ENCODE results near the gene BLTP3A.
"Not testable (repeated sequence)": the region's sequence is repeated elsewhere in the genome, so short reads cannot be mapped to it uniquely, and the experiment has no call there.

BLTP3A gene

DNA sequence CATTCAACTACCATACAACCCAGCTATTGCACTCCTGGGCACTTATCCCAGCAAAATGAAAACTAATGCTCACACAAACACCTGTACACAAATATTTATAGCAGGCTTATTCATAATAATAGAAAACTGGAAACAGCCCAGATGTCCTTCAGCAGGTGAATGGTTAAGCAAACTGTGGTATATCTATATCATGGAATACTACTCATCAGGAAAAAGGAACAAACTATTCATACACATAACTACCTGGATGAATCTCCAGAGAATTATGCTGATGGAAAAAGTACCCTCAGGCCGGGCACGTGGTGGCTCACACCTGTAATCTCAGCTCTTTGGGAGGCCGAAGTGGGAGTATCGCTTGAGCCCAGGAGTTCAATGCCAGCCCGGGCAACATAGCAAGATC is 3.8 kb upstream of the BLTP3A start:
- in situ Hi-C loops (cut with MboI; ENCODE audit: low sequenced_read_pairs): no loop called here

DNA sequence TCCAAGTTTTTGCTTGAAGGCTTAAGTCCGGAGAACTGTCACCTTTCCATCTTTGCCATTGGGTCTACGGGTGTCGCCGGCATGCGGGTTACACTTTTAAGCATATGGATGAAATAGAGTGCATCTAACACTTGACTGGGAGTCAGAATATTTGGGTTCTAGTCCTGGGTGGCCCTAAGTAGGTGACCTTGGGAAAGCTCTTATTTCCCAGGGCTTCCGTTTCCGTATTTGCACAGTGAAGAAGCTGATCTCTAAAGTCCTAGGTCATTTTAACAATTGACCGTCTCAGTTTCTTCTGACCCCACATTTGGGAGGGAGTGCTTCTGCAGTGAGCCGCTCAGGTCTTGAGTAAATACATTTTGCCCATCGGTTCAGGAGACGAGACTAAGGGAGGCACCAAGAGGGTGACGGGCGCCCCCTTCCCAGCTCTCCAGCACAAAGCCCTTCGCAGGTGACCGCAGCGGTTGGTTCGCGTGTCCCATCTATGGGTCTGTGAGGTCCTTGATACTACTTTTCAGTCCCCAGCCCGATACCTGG is 651 bp upstream of the BLTP3A start:
- in situ Hi-C loops (cut with MboI; ENCODE audit: low sequenced_read_pairs): no loop called here

DNA sequence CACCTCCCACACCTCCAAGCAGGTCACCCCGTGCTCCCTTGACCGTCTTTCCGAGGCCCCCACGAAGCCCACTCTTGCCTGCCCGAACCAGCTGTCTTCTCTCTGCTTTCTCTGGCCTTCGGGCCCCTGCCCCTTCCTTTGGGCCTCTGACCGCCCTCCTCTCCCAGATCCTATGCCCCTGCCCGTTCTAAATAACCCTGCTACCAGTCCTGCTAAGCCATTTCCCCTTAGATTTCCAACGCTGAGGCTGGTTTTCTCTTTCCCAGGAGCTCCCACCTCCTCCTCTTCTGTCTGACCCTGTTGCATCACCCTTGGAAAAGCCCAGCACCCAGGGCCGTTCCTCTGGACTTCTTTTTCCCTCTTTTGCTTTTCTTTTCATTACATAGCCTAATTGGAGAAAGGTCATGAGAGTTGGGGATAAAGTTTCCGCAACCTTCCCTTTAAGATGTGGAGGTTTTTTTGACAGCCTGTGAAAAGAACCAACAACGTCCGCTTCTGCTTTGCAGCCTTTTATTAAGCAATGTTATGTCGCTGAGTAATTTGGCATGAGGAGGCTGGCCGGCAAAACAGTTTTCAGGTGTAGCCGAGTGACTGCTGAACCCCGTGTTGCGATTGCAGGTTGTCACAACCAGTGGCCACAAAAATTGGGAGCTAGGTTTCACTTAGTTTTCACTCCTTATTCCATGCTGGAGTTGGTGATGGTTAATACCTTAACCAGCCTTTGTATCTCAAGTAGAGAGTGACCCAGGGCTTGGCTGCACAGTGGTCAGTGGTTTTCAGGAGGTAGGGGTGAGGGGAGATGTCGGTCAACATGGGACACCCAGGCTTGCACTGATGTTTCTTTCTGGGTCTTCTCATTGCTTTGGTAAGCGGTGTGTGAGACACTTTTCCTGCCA is 970 bp downstream of the BLTP3A start:
- in situ Hi-C loops (cut with MboI; ENCODE audit: low sequenced_read_pairs): no loop called here

DNA sequence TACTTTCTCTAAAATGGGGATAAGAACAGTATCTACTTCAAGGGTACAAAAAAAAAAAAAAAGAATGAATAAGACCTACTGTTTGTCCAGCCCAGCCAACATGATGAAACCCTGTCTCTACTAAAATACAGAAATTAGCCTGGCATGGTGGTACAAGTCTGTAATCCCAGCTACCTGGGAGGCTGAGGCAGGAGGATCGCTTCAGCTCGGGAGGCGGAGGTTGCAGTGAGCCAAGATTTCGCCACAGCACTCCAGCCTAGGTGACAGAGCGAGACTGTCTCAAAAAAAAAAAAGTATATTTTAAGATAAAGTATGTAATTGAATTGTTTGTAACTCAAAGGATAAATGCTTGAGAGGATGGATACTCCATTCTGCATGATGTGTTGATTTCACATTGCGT is 2.0 kb downstream of the BLTP3A start:
- in situ Hi-C loops (cut with MboI; ENCODE audit: low sequenced_read_pairs): no loop called here

DNA sequence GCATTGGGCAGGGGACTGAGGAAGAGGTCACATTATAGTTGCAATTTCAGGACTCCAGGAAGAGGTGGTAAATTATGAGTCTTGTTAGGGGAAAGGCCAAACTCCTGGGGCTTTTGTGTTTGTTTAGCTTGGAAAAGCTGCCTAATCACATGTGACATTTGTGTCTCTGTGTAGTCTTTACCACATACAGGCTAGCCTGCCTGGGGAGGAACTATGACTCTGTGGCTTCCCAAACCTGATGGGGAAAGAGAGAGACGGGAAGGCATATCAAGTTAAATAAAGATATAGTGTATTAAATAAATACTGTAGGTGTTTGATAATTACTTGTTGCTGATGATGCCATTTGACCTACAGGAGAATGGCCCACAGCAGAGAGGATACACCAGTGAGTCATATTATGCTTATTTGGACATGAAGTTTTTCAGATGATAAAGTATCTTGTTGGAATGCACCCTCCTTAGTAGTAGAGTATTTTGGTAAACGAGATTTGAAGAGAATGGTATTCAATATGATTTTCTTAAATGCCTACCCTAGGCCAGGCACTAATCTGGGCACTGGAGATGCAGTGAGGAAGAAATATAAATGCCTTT is 4.0 kb downstream of the BLTP3A start:
- in situ Hi-C loops (cut with MboI; ENCODE audit: low sequenced_read_pairs): no loop called here

DNA sequence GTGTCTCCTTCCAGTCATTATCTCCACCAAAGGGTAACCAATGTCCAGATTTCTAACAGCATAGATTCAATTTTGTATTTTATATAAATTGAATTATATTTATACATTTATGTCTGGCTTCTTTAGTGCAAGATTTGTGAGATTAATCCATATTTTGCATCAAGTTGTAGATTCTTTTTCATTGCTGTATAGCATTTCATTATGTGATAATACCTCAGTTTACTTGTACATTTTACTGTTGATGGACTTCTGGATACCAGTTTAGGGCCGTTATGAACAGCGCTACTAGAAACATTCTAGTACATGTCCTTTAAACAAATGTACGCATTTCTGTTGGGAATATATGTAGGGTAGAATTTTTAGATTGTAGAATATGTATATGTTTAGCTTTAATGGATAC is 6.2 kb downstream of the BLTP3A start:
- in situ Hi-C loops (cut with MboI; ENCODE audit: low sequenced_read_pairs): no loop called here

DNA sequence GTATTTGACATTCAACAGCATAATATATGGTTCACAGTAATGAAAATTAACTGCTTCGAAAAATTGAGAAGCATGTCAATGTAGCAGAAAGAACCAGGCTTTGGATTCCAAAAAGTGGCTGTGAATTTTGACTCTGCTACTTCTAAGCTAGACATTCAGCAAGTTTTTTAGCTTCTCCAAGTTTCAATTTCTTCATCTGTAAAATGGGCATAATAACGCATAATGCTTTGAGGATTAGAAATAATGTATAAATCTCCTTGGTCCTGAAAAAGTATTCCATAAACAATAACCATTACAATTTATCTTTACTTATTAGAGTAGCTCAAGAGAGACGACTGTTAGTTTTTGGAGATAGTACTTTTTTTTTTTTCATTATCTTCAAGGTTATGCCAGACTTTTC is 7.7 kb downstream of the BLTP3A start:
- in situ Hi-C loops (cut with MboI; ENCODE audit: low sequenced_read_pairs): no loop called here

DNA sequence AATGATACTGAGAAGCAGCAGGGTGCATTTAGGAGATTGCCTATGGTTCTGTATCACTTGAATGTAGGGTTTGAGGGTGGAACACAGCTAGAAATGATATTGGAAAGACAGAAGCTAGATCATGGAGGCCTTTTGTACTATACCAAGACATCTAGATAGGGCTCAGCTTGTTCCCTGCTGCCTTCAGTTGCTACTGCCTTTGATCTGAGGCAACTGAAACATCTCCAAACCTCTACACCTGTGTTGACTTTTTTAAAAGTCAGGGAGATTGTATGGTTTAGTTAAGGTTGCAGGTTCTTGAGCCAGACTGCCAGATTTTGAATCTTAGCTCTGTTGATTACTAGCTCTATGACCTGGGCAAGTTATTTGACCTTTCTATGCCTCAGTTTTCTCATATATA is 12.7 kb downstream of the BLTP3A start:
- in situ Hi-C loops (cut with MboI; ENCODE audit: low sequenced_read_pairs): no loop called here

DNA sequence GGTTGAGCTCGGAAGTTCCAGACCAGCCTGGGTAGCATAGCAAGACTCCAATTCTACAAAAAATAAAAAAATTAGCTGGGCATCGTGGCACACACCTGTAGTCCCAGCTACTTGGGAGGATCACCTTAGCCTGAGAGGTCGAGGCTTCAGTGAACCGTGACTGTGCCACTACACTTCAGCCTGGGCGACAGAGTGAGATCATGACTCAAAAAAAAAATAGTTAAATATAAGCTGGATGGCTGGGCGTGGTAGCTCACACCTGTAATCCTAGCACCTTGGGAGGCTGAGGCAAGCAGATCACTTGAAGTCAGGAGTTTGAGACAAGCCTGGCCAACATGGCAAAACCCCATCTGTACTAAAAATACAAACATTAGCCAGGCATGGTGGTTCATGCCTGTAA is 13.2 kb downstream of the BLTP3A start:
- in situ Hi-C loops (cut with MboI; ENCODE audit: low sequenced_read_pairs): not testable (repeated sequence)

DNA sequence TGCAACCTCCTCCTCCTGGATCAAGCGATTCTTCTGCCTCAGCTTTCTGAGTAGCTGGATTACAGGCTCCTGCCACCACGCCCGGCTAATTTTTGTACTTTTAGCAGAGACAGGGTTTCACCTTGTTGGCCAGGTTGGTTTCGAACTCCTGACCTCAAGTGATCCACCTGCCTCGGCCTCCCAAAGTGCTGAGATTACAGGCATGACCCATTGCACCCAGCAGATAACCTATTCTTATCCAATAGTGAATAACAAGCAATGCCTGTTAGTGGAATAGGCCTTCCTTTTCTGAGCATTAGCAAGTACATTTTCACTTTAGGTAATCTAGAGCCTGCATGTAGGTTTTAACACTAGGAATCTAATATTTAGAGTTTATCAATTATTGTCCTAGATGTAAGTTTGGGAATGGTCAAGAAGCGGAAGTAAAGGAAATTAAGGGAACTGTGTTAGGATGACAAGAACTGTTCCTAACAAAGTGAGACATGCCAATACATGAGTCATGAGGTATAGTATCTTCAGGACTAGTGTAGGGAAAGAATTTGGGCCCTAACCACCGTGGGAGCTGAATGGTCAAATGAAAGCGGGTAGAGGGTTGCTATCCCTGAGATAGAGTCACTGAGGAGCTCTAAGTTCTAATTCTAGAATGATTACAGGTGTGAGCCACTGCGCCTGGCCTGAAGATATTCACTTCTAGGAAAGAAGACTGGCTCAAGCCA is 15.0 kb downstream of the BLTP3A start:
- in situ Hi-C loops (cut with MboI; ENCODE audit: low sequenced_read_pairs): no loop called here

DNA sequence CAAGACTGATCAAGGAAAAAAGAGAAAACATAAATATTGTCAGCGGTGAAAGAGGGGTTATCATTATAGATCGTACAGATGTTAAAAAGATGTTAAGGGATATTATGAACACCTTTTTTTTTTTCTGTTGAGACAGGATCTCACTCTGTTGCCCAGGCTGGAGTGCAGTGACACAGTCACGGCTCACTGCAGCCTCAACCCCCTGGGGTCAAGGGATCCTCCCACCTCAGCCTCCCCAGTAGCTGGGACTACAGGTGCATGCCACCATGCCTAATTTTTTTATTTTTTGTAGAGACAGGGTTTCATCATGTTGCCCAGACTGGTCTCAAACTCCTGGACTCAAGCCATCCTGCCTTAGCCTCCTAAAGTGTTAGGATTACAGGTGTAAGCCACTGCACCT is 16.6 kb downstream of the BLTP3A start:
- in situ Hi-C loops (cut with MboI; ENCODE audit: low sequenced_read_pairs): not testable (repeated sequence)

DNA sequence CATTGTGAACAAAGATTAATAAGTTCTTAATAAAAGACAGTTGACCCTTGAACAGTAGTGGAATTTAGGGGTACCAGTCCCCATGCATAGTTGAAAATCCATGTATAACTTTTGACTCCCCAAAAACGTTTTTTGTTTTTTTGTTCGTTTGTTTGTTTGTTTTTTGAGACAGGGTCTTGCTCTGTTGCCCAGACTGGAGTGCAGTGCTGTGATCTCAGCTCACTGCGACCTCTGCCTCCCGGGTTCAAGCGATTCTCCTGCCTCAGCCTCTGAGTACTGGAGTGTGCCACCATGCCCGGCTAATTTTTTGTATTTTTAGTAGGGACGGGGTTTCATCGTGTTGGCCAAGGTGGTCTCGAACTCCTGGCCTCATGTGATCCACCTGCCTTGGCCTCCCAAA is 17.5 kb downstream of the BLTP3A start:
- in situ Hi-C loops (cut with MboI; ENCODE audit: low sequenced_read_pairs): not testable (repeated sequence)

DNA sequence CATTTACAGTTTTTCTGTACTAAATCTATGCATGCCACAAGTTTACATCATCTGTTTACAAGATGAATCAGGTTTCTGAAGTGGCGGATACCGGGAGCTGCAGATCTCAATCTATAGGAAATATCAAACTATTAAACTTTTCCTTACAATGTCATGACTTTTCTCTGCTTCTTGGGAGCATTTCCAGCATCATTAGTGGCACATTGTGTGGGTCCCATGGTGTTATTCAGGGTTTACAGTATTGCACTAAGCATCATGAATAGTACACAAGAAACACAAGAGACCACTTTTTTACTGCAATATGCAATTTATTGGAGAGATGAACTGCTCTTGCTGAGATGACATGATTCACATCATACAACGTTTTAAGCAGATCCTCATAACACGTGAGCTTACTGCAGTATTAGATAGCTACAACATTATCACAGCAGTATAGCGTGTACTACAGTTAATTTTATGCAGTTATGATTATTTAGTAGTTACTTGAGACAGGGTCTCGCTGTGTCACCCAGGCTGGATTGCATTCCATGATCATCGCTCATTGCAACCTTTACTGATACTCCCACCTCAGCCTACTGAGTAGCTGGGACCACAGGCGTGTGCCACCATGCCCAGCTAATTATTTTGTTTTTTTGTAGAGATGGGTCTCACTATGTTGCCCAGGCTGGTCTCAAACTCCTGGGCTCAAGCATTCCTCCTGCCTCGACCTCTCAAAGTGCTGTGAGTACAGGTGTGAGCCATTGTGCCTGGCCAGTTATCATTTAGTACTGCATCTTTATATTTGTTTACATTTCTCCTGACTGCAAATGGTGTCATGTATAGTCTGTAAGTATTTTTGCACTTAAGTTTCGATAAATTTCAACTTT is 18.4 kb downstream of the BLTP3A start:
- in situ Hi-C loops (cut with MboI; ENCODE audit: low sequenced_read_pairs): no loop called here

DNA sequence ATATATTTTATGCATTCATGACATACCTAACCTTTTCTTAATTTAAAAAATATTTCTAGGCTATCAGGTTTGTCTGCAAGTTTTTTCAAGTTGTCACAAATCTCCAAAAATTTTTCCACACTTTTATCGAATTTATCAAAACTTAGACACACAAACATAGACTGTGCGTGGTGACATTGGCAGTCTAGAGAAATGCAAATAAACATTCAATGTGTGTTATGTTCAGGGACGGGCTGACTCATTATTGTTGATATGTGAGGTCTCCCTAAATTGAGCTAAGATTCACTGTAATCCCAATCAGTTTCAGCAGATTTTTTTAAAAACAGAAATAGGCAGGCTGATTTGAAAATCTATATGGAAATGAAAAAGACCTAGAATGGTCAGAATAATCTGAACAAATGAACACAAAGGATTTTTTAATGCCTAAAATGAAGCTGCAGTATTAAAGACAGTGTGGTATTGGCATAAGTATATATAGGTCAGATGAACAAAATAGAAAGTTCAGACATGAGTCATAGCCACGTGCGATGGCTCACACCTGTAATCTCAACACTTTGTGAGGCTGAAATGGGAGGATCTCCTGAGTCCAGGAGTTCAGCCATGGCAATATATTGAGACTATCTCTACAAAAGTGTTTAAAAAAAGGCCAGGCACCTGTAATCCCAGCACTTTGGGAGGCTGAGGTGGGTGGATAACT is 19.2 kb downstream of the BLTP3A start:
- in situ Hi-C loops (cut with MboI; ENCODE audit: low sequenced_read_pairs): no loop called here

DNA sequence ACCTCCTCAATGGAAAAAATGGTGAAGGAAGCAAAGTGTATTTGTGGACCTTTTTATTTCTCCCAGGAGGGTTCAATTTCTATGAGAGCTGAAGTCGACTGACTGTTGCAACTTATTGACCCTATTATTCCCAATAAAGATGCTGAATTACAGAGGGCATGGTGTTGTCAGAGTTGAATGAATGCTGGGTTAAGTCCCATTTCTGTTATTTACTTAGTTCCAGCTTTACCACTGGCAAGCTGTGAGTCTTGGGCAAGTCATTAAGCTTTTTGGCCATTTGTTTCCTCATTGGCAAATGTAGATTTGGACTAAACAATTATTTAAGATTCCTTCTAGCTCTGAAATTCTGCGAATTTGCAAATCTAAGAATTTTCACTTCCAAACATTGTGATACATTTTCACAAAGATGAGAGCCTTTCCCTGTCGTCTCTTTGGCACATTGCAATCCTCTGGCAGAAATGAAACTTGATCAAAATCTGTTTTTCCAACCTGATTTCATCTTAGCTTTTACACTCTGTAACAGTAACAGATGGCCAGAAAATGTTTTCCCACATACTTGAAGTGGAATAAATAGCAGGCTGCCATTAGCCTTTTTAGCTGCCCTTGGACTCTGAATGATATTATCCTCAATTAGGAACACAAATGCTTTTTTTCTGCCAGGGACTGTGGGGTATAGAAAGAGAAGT is 21.3 kb downstream of the BLTP3A start:
- in situ Hi-C loops (cut with MboI; ENCODE audit: low sequenced_read_pairs): no loop called here

DNA sequence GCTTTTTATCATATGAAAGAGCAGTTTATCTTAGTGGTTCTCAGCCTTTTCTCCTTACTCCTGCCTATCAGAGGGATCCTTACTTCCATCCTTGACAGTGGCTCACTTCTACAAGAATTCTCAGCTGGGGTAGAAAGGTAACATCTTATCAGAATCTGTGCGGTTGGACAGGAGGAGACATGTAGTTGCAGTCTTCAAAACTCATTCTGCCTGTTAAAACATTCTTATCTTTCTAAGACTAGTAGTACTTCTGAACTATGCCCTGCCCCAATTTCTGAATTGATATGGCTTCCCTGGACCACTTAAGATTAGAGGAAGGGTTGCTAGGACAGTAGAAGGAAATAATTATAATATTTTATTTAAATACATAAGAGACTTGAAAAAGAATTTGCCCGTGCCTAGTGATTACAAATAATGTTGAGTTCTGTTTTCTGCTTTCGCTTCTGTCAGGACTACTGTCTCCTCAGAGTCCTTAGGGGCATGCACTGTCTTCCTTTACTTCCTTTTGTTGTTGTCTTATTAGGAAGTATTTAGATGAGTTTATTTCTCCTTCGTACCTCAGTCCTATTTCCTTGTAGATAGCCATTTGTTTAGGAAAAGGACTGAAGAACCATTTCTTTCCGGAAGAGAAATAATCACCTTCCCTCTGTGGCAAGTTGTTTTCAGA is 24.9 kb downstream of the BLTP3A start:
- in situ Hi-C loops (cut with MboI; ENCODE audit: low sequenced_read_pairs): no loop called here

DNA sequence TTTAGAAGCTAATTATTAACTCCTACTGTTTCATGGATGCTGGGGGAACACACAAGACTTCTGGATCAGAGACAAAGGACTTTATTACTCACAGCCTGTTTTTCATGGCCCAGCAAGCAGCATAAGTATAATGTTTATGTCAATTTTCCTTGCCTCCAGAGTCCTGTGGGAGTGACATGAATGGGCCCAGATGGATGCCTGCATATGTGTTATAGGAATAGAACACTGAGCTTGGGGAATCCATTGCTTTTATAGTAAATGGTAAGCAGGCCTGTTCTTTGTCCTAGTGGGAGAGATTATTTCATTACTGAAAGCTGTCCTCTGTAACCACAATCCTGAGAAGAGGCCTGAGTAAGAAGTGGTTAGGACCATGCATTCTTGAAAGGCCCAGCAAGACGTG is 25.6 kb downstream of the BLTP3A start:
- in situ Hi-C loops (cut with MboI; ENCODE audit: low sequenced_read_pairs): no loop called here

DNA sequence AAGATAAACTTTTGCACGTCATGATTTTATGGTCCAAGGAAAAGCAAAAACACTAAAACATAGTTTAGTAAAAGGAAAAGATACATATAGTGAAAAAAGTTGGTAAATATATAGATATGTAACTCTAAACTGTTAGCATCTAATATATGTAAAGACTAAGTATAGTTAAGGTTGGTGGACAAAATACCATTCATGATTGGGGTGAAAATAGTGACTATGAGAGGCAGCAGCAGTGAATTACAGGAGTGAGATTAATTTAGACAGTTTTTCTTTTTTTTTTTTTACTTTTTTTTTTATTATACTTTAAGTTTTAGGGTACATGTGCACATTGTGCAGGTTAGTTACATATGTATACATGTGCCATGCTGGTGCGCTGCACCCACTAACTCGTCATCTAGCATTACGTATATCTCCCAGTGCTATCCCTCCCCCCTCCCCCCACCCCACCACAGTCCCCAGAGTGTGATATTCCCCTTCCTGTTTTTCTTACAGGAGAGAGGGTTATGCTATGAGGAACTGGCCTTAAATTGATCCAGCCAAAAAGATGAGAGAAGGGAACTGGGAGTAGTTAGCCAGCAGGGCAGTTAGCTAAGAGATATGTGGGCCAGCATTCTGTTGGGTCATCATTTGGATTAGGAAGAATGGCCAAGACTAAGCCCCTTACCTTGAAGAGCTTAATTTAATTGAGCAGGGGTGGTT is 27.1 kb downstream of the BLTP3A start:
- in situ Hi-C loops (cut with MboI; ENCODE audit: low sequenced_read_pairs): not testable (repeated sequence)
